ENCODE measurements around the gene EVL.

The EVL gene

GRCh38 chr14:100041271-100041670, 24.0 kb upstream of the EVL start:
- Histone ChIP-seq H3K27me3 (no peaks in the 10 kb centered on the region), H3K4me1 (peaks cover 0 to 4% (median 0%) of the 10 kb centered on the region in 4 donors), H3K27ac (no peak overlapping the region), H3K36me3 (no peaks in the 10 kb centered on the region), H3K9me3 (no peaks in the 10 kb centered on the region), H3K4me3 (no peak overlapping the region)
- TF ChIP-seq, protein P1, sequence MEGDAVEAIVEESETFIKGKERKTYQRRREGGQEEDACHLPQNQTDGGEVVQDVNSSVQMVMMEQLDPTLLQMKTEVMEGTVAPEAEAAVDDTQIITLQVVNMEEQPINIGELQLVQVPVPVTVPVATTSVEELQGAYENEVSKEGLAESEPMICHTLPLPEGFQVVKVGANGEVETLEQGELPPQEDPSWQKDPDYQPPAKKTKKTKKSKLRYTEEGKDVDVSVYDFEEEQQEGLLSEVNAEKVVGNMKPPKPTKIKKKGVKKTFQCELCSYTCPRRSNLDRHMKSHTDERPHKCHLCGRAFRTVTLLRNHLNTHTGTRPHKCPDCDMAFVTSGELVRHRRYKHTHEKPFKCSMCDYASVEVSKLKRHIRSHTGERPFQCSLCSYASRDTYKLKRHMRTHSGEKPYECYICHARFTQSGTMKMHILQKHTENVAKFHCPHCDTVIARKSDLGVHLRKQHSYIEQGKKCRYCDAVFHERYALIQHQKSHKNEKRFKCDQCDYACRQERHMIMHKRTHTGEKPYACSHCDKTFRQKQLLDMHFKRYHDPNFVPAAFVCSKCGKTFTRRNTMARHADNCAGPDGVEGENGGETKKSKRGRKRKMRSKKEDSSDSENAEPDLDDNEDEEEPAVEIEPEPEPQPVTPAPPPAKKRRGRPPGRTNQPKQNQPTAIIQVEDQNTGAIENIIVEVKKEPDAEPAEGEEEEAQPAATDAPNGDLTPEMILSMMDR (IDR thresholded peaks at IDR 0.05) = no peak
- DNase-seq = no peak
- intact Hi-C loops (cut with DNase I; ENCODE audit: low total_unique reads) = no loop called here

DNA sequence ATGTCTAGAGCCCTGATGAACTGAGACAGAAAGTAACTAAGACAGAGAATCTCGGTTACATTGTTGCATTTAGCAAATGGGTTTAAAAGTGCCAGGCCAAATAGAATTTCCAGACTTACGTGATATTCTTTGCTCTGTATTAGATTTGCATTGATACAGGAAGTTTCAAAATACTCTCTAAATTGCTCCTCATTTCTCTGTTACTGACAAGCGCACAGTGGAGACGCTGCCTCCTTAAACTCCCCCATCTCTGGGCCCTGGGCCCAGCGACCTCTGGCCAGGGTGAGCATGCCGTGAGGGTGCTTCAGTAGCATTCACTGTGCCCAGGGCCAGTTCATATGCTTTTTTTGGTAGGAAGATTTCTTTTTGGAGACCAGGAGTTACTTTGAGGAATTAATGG, 22.9 kb upstream of the EVL start:
- H3K4me3 ChIP-seq = no peak overlapping the region
- no peaks in the 10 kb centered on the region for H3K27me3 ChIP-seq
- no peaks in the 10 kb centered on the region for H3K36me3 ChIP-seq
- TF ChIP-seq, protein P1 (IDR thresholded peaks at IDR 0.05) = no peak
- peaks cover 0 to 1% (median 0%) of the 10 kb centered on the region in 4 donors for H3K4me1 ChIP-seq
- intact Hi-C loops (cut with DNase I; ENCODE audit: low total_unique reads) = no loop called here
- no peaks in the 10 kb centered on the region for H3K9me3 ChIP-seq
- H3K27ac ChIP-seq = no peak overlapping the region
- no peak for DNase-seq

- DNase-seq = no peak
- Histone ChIP-seq H3K36me3 (no peaks in the 10 kb centered on the region), H3K27me3 (no peaks in the 10 kb centered on the region), H3K9me3 (no peaks in the 10 kb centered on the region), H3K27ac (no peak overlapping the region), H3K4me3 (no peak overlapping the region), H3K4me1 (no peaks in the 10 kb centered on the region)
- TF ChIP-seq, protein P1 (IDR thresholded peaks at IDR 0.05) = no peak
- intact Hi-C loops (cut with DNase I; ENCODE audit: low total_unique reads) = no loop called here
These were observed 19.4 kb upstream of the EVL start for GRCh38 chr14:100045642-100046344.

GRCh38 chr14:100047600-100047999, 17.6 kb upstream of the EVL start:
- H3K4me1 ChIP-seq = no peaks in the 10 kb centered on the region
- TF ChIP-seq, protein P1 (IDR thresholded peaks at IDR 0.05) = no peak
- H3K27ac ChIP-seq = no peak overlapping the region
- no peaks in the 10 kb centered on the region for H3K9me3 ChIP-seq
- no peaks in the 10 kb centered on the region for H3K27me3 ChIP-seq
- no peak overlapping the region for H3K4me3 ChIP-seq
- no peak for DNase-seq
- no peaks in the 10 kb centered on the region for H3K36me3 ChIP-seq
- intact Hi-C loops (cut with DNase I; ENCODE audit: low total_unique reads) = no loop called here

GRCh38 chr14:100048786-100049185, 16.4 kb upstream of the EVL start:
- intact Hi-C loops (cut with DNase I; ENCODE audit: low total_unique reads) = no loop called here
- TF ChIP-seq, protein P1 (IDR thresholded peaks at IDR 0.05) = no peak
- H3K4me3 ChIP-seq = no peak overlapping the region
- H3K36me3 ChIP-seq = no peaks in the 10 kb centered on the region
- no peaks in the 10 kb centered on the region for H3K4me1 ChIP-seq
- no peak for DNase-seq
- H3K9me3 ChIP-seq = no peaks in the 10 kb centered on the region
- no peak overlapping the region for H3K27ac ChIP-seq
- no peaks in the 10 kb centered on the region for H3K27me3 ChIP-seq

GRCh38 chr14:100049220-100049619, 16.0 kb upstream of the EVL start:
- no peak for DNase-seq
- H3K36me3 ChIP-seq = no peaks in the 10 kb centered on the region
- no peaks in the 10 kb centered on the region for H3K9me3 ChIP-seq
- TF ChIP-seq, protein P1 (IDR thresholded peaks at IDR 0.05) = no peak
- no peaks in the 10 kb centered on the region for H3K27me3 ChIP-seq
- intact Hi-C loops (cut with DNase I; ENCODE audit: low total_unique reads) = no loop called here
- H3K27ac ChIP-seq = no peak overlapping the region
- H3K4me3 ChIP-seq = no peak overlapping the region
- no peaks in the 10 kb centered on the region for H3K4me1 ChIP-seq

Data from tibial artery (tissue), 4 donors.